Neural cell (in vitro differentiated cells): ENCODE measurements around the gene PBX4. TPM values are rescaled to one million over a fixed set of nuclear protein-coding genes. Genes with fewer than 3 reads are reported as not detected.

Experiments
- H2AFZ ChIP-seq: fragments of 200-600, 300-800 bp; sonication (generic), shearing (Covaris generic); 2 replicates; pipeline ENCODE4 v1.6.0; 2014; ENCODE audit warnings: low read depth, mild to moderate bottlenecking, antibody characterized with exemption, low read length, moderate library complexity
- H3F3A ChIP-seq: fragments of 200-600 bp; shearing (Covaris generic); 2 replicates; pipeline ENCODE4 v1.6.1; 2016; ENCODE audit warnings: mild to moderate bottlenecking, moderate library complexity, mixed read lengths, antibody characterized with exemption, low read length; ENCODE audit not compliant: insufficient read depth, poor library complexity, severe bottlenecking
- H3K27ac ChIP-seq: fragments of 200-600, 300-800 bp; sonication (generic), shearing (Covaris generic); 2 replicates; pipeline ENCODE4 v1.5.1; 2014; ENCODE audit warnings: mild to moderate bottlenecking, low read length, moderate library complexity
- H3K27me3 ChIP-seq: fragments of 300-800, 200-600 bp; sonication (generic), shearing (Covaris generic); 2 replicates; pipeline ENCODE4 v1.6.0; 2014; ENCODE audit warnings: mild to moderate bottlenecking, low read depth, low read length, moderate library complexity; ENCODE audit not compliant: insufficient read depth
- H3K36me3 ChIP-seq: fragments of 300-800, 200-600 bp; sonication (generic), shearing (Covaris generic); 2 replicates; pipeline ENCODE4 v1.5.1; 2014; ENCODE audit warnings: mild to moderate bottlenecking, antibody characterized with exemption, low read length, moderate library complexity; ENCODE audit not compliant: insufficient read depth
- H3K4me2 ChIP-seq: fragments of 300-800, 200-600 bp; sonication (generic), shearing (Covaris generic); 2 replicates; pipeline ENCODE4 v1.6.0; 2014; ENCODE audit warnings: mild to moderate bottlenecking, low read length
- H3K4me3 ChIP-seq: fragments of 300-800, 200-600 bp; sonication (generic), shearing (Covaris generic); 2 replicates; pipeline ENCODE4 v1.5.1; 2014; ENCODE audit warnings: mild to moderate bottlenecking, low read length, moderate library complexity
- H3K79me2 ChIP-seq: fragments of 200-600 bp; shearing (Covaris generic); replicated peaks from 2 replicates; pipeline ENCODE4 v1.6.0; 2014; ENCODE audit warnings: mild to moderate bottlenecking, low read length, moderate library complexity; ENCODE audit not compliant: insufficient read depth
- H3K9ac ChIP-seq: fragments of 300-800, 200-600 bp; sonication (generic), shearing (Covaris generic); 2 replicates; pipeline ENCODE4 v1.6.1; 2016; ENCODE audit warnings: mild to moderate bottlenecking, low read length, mixed read lengths
- H3K9me2 ChIP-seq: fragments of 200-600 bp; shearing (Covaris generic); 2 replicates; pipeline ENCODE4 v1.6.1; 2016; ENCODE audit warnings: mild to moderate bottlenecking, low read length, mixed read lengths; ENCODE audit not compliant: insufficient read depth
- H3K9me3 ChIP-seq: fragments of 200-600, 300-800 bp; sonication (generic), shearing (Covaris generic); 2 replicates; pipeline ENCODE4 v1.6.1; 2016; ENCODE audit warnings: mild to moderate bottlenecking, mixed run types, low read length, moderate library complexity, mixed read lengths
- H4K20me1 ChIP-seq: fragments of 200-600 bp; shearing (Covaris generic); 2 replicates; pipeline ENCODE4 v1.6.1; 2016; ENCODE audit warnings: mild to moderate bottlenecking, mixed run types; ENCODE audit not compliant: insufficient read depth
- CTCF ChIP-seq: fragments of 450-650 bp; IDR thresholded peaks from 2 replicates; pipeline ENCODE4 v1.5.1; 2014; ENCODE audit warnings: antibody characterized with exemption, mild to moderate bottlenecking, moderate library complexity; ENCODE audit not compliant: poor library complexity, severe bottlenecking
- EP300 ChIP-seq: fragments of 450-650 bp; conservative IDR thresholded peaks from 2 replicates; pipeline ENCODE4 v1.6.1; 2014; ENCODE audit warnings: antibody characterized with exemption, mild to moderate bottlenecking, moderate library complexity; ENCODE audit not compliant: poor library complexity, severe bottlenecking
- EZH2 ChIP-seq: fragments of 200-600, 300-800 bp; shearing (Covaris generic), sonication (generic); IDR thresholded peaks from 2 replicates; pipeline ENCODE4 v1.6.1; 2014; ENCODE audit warnings: antibody characterized with exemption, low read length, borderline replicate concordance, mild to moderate bottlenecking; ENCODE audit not compliant: insufficient read depth, poor library complexity, severe bottlenecking
- MXI1 ChIP-seq: fragments of 450-650 bp; conservative IDR thresholded peaks from 2 replicates; pipeline ENCODE4 v1.6.1; 2014; ENCODE audit warnings: antibody characterized with exemption, mild to moderate bottlenecking; ENCODE audit not compliant: poor library complexity, severe bottlenecking
- POLR2AphosphoS5 ChIP-seq: IDR thresholded peaks from 2 replicates; pipeline ENCODE4 v1.6.1; 2012
- RAD21 ChIP-seq: fragments of 450-650 bp; conservative IDR thresholded peaks from 2 replicates; pipeline ENCODE4 v1.6.1; 2014; ENCODE audit warnings: antibody characterized with exemption, mild to moderate bottlenecking, moderate library complexity
- REST ChIP-seq: IDR thresholded peaks from 2 replicates; pipeline ENCODE4 v1.6.1; 2012; ENCODE audit warnings: borderline replicate concordance
- SMC3 ChIP-seq: fragments of 450-650 bp; conservative IDR thresholded peaks from 2 replicates; pipeline ENCODE4 v1.6.1; 2014; ENCODE audit warnings: antibody characterized with exemption, mild to moderate bottlenecking, moderate library complexity; ENCODE audit not compliant: poor library complexity
- TAF1 ChIP-seq: IDR thresholded peaks from 2 replicates; pipeline ENCODE4 v1.6.1; 2012; ENCODE audit warnings: low read depth
- polyA plus RNA-seq: library from polyadenylated mRNA; depleted of rRNA; stranded (reverse); fragments of >200 nt; gene quantifications from 2 replicates; pipeline ENCODE4 v1.2.3, GENCODE V29; 2014

The PBX4 gene
- polyA plus RNA-seq, 1 donor from 2014 or later, result 7.5 TPM

GRCh38 chr19:19543101-19543500 is 75.4 kb downstream of the PBX4 start:
- no peaks in the 10 kb centered on the region for H3K9me2 ChIP-seq
- no peaks in the 10 kb centered on the region for H3K9me3 ChIP-seq
- H2AFZ ChIP-seq, result no peak overlapping the region
- H3K27ac ChIP-seq, result no peak overlapping the region
- no peaks in the 10 kb centered on the region for H3K27me3 ChIP-seq
- no peaks in the 10 kb centered on the region for H3K36me3 ChIP-seq
- H3K4me3 ChIP-seq, result no peak overlapping the region
- no peak overlapping the region for H3K4me2 ChIP-seq
- no peaks in the 10 kb centered on the region for H4K20me1 ChIP-seq
- H3K79me2 ChIP-seq, result no peaks in the 10 kb centered on the region
- TF ChIP-seq SMC3 (no peak), EZH2 (no peak), RAD21 (no peak), EP300 (no peak), CTCF (no peak), TAF1 (no peak), POLR2AphosphoS5 (no peak), MXI1 (no peak), REST (no peak)
- no peaks in the 10 kb centered on the region for H3F3A ChIP-seq
- H3K9ac ChIP-seq, result no peak overlapping the region

- Histone ChIP-seq H3K27ac (no peak overlapping the region), H2AFZ (no peak overlapping the region), H3K4me2 (no peak overlapping the region), H3K9me3 (no peaks in the 10 kb centered on the region), H3K79me2 (no peaks in the 10 kb centered on the region), H3K9me2 (no peaks in the 10 kb centered on the region), H3K4me3 (no peak overlapping the region), H3K36me3 (no peaks in the 10 kb centered on the region), H3F3A (no peaks in the 10 kb centered on the region), H3K27me3 (no peaks in the 10 kb centered on the region), H3K9ac (no peak overlapping the region), H4K20me1 (no peaks in the 10 kb centered on the region)
- TF ChIP-seq MXI1 (no peak), SMC3 (no peak), EP300 (no peak), TAF1 (no peak), POLR2AphosphoS5 (no peak), REST (no peak), EZH2 (no peak), RAD21 (no peak), CTCF (no peak)
Observed at GRCh38 chr19:19542507-19542906, 76.0 kb downstream of the PBX4 start.
